NCI-H345 treated with DMSO at 0.1 percent for 48 hours (cell line): ENCODE results near the gene NDUFS7.

Experiments
- DNase-seq: peaks from one replicate; lab custom pipeline; 2025; ENCODE audit not compliant: unreplicated experiment; lab: John Stamatoyannopoulos, UW

The NDUFS7 gene

GRCh38 chr19:1364070-1364704 is 19.5 kb upstream of the NDUFS7 start:
- no peak for DNase-seq

GRCh38 chr19:1365319-1366269 is 18.1 kb upstream of the NDUFS7 start:
- no peak for DNase-seq

- DNase-seq, result no peak
Observed at GRCh38 chr19:1366296-1366695, 17.4 kb upstream of the NDUFS7 start.

- DNase-seq, result no peak
Observed at GRCh38 chr19:1366899-1367870, 16.5 kb upstream of the NDUFS7 start.

GRCh38 chr19:1369214-1369805 is 14.4 kb upstream of the NDUFS7 start:
- no peak for DNase-seq

GRCh38 chr19:1370579-1371361 is 12.9 kb upstream of the NDUFS7 start:
- no peak for DNase-seq

GRCh38 chr19:1373042-1373533 is 10.6 kb upstream of the NDUFS7 start:
- DNase-seq, result no peak

- DNase-seq, result no peak
Observed at GRCh38 chr19:1373534-1374249, 10.0 kb upstream of the NDUFS7 start.

- DNase-seq, result no peak
Observed at GRCh38 chr19:1374250-1374577, 9.5 kb upstream of the NDUFS7 start.

GRCh38 chr19:1376415-1376805 is 7.3 kb upstream of the NDUFS7 start:
- no peak for DNase-seq

- DNase-seq, result no peak
Observed at GRCh38 chr19:1377176-1377964, 6.3 kb upstream of the NDUFS7 start.

- DNase-seq, result no peak
Observed at GRCh38 chr19:1377965-1378785, 5.5 kb upstream of the NDUFS7 start.

GRCh38 chr19:1379126-1379905 is 4.4 kb upstream of the NDUFS7 start:
- no peak for DNase-seq

GRCh38 chr19:1379961-1380489 is 3.7 kb upstream of the NDUFS7 start:
- DNase-seq, result no peak

GRCh38 chr19:1382250-1382649 is 1.5 kb upstream of the NDUFS7 start:
- no peak for DNase-seq

- DNase-seq, result no peak
Observed at GRCh38 chr19:1383017-1383311, 743 bp upstream of the NDUFS7 start.

- DNase-seq, result no peak
Observed at GRCh38 chr19:1384085-1384462, 367 bp downstream of the NDUFS7 start.
